Activated CD4-positive, alpha-beta T cell treated with anti-CD3 and anti-CD28 coated beads, Interleukin-2, amount 10 ng/mL, durations not matched to agents 24 days and 14 days (primary cell): Measurements from ENCODE around the gene TRIM66. TPM values are rescaled to one million over a fixed set of nuclear protein-coding genes. Genes with fewer than 3 reads are reported as not detected.

Experiments
- DNase-seq: peaks from one replicate; pipeline ENCODE4 v3.0.0; 2022
- H3K27ac Mint-ChIP-seq: one replicate; pipeline ENCODE4 v1.8.0; 2022; ENCODE audit warnings: mild to moderate bottlenecking, mixed read lengths
- H3K27me3 Mint-ChIP-seq: one replicate; pipeline ENCODE4 v1.8.0; 2022; ENCODE audit warnings: mixed read lengths
- H3K36me3 Mint-ChIP-seq: one replicate; pipeline ENCODE4 v1.8.0; 2022; ENCODE audit warnings: low read depth, mild to moderate bottlenecking, mixed read lengths
- H3K4me1 Mint-ChIP-seq: one replicate; pipeline ENCODE4 v1.8.0; 2021; ENCODE audit warnings: mixed read lengths
- H3K4me3 Mint-ChIP-seq: one replicate; pipeline ENCODE4 v1.8.0; 2022; ENCODE audit warnings: mild to moderate bottlenecking, moderate library complexity, mixed read lengths
- H3K9me3 Mint-ChIP-seq: one replicate; pipeline ENCODE4 v1.8.0; 2021; ENCODE audit warnings: mixed read lengths
- intact Hi-C: fragments of 100-400 bp; cut with micrococcal nuclease; formaldehyde crosslinking; loops from one replicate; pipeline ENCODE4 v1.15.1; 2023
- total RNA-seq: library from RNA; stranded (reverse); gene quantifications from 2 replicates; pipeline ENCODE4 v1.2.3, GENCODE V29; 2022

TRIM66 gene
- total RNA-seq, 1 donor from 2014 or later, result 11.9 TPM

DNA sequence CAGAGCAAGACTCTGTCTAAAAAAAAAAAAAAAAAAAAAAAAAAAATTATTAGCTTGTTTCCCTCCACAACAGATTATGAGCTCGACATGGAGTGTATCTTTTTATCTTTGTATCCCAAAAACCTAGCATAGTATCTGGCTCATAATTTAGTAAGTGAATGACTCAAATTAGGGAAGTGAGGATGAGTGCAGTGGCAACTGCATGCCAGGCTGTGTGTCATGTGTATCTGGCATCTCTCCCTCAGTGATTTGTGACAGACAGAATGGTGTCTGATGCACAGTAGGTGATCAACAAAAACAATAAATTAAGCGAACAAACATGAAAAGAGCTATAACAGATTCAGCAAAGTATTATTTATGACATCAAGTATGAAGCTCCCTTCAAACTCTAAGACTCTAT is 95.7 kb downstream of the TRIM66 start:
- intact Hi-C loops, result loop anchor here (10.0 kb wide), 1 partner anchor 572 kb away; no protein-coding TSS in a partner anchor
- H3K27ac Mint-ChIP-seq, result no peak overlapping the region
- no peak for DNase-seq
- no peaks in the 10 kb centered on the region for H3K4me1 Mint-ChIP-seq
- H3K27me3 Mint-ChIP-seq, result peaks cover 40% of the 10 kb centered on the region
- no peaks in the 10 kb centered on the region for H3K36me3 Mint-ChIP-seq
- H3K4me3 Mint-ChIP-seq, result no peak overlapping the region
- no peaks in the 10 kb centered on the region for H3K9me3 Mint-ChIP-seq

DNA sequence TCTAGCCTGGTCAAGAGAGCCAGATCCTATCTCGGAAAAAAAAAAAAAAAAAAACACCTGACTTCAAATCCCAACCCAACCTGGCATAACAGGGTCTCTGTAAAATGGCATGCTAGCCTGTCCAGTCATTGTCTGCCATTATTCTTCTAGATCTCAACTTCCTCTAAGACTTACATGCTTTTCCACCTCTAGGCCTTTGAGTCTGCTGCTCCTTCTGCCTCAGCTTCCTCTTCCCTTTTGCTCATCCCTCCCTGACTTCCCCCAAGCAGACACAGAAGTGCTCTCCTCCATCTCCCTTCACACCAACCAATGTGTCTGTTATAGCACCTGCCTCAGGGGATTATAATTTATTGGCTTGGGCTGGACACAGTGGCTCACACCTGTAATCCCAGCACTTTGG is 96.3 kb downstream of the TRIM66 start:
- intact Hi-C loops, result loop anchor here (10.0 kb wide), 1 partner anchor 571 kb away; no protein-coding TSS in a partner anchor
- Mint-ChIP-seq H3K27me3 (peaks cover 35% of the 10 kb centered on the region), H3K4me1 (no peaks in the 10 kb centered on the region), H3K36me3 (no peaks in the 10 kb centered on the region), H3K27ac (no peak overlapping the region), H3K4me3 (no peak overlapping the region), H3K9me3 (no peaks in the 10 kb centered on the region)
- no peak for DNase-seq

DNA sequence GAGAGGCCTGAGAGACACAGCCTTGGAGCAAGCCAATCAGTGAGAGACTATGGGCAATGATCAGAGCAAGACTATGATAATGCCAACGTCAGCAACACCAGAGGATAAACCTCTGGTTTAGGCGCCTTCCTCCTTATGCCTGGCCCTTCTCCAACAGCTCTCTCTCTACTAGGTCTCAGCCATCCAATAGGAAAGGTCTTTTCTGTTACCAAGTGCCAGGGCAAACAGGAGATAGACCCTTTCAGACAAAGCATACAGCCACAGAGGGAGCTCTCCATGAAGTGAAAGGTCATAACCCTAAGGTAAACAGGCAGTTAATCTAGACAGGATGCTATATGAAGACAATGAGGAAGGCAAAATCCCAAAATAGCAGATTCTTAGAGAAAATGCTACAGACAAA is 98.0 kb downstream of the TRIM66 start:
- Mint-ChIP-seq H3K4me3 (no peak overlapping the region), H3K27ac (no peak overlapping the region), H3K4me1 (no peaks in the 10 kb centered on the region), H3K9me3 (peaks cover 8% of the 10 kb centered on the region), H3K36me3 (no peaks in the 10 kb centered on the region), H3K27me3 (peaks cover 36% of the 10 kb centered on the region)
- intact Hi-C loops, result loop anchor here (10.0 kb wide), 1 partner anchor 570 kb away; no protein-coding TSS in a partner anchor
- no peak for DNase-seq

- Mint-ChIP-seq H3K4me3 (no peak overlapping the region), H3K27ac (no peak overlapping the region), H3K27me3 (peaks cover 33% of the 10 kb centered on the region), H3K9me3 (peaks cover 8% of the 10 kb centered on the region), H3K36me3 (no peaks in the 10 kb centered on the region), H3K4me1 (no peaks in the 10 kb centered on the region)
- intact Hi-C loops, result loop anchor here (10.0 kb wide), 1 partner anchor 569 kb away; no protein-coding TSS in a partner anchor
- no peak for DNase-seq
Measured at GRCh38 chr11:8584082-8584481, 98.4 kb downstream of the TRIM66 start.

- H3K27me3 Mint-ChIP-seq, result peaks cover 27% of the 10 kb centered on the region
- no peak for DNase-seq
- peaks cover 8% of the 10 kb centered on the region for H3K9me3 Mint-ChIP-seq
- no peaks in the 10 kb centered on the region for H3K36me3 Mint-ChIP-seq
- no peak overlapping the region for H3K27ac Mint-ChIP-seq
- no peak overlapping the region for H3K4me3 Mint-ChIP-seq
- no peaks in the 10 kb centered on the region for H3K4me1 Mint-ChIP-seq
- intact Hi-C loops, result loop anchor here (10.0 kb wide), 1 partner anchor 566 kb away; no protein-coding TSS in a partner anchor
Measured at GRCh38 chr11:8581300-8581699, 101.2 kb downstream of the TRIM66 start.

DNA sequence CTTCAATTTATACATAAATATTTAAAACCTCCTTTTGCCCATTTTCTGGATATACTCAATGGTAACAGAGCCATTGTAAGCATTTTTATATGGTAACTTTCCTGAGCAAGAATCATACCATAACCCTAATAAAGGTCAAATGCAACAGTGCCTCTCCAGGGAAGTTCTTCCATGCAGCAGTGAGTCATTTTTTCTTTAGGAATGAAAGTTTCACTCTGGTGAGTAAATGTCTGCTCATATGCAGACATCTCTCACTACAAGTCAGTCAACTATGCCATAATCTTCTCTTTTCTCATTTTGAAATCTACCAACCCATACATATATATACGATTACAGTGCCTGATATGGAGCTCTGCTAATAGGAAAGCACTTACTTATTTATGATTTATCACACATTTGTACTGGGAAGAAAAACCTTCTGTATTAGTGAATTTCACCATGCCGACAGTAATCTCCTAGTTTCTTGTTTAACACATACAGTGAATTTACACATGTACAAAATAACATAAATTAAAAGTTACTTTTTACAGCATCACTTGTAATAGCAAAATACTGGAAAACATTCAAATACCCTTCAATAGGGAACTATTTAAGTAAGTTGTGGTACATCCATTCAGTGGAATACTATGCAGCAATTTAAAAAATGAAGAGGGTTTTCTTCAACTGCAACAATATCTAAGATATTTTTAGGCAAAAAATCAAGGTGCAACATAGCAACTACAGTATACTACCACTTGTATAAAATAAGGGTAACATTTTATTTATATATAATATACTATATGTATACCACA is 104.5 kb downstream of the TRIM66 start:
- no peaks in the 10 kb centered on the region for H3K36me3 Mint-ChIP-seq

GRCh38 chr11:8574798-8575197 is 107.7 kb downstream of the TRIM66 start:
- Mint-ChIP-seq H3K27me3 (peaks cover 20% of the 10 kb centered on the region), H3K36me3 (no peaks in the 10 kb centered on the region), H3K27ac (no peak overlapping the region), H3K4me3 (no peak overlapping the region), H3K9me3 (no peaks in the 10 kb centered on the region), H3K4me1 (no peaks in the 10 kb centered on the region)
- intact Hi-C loops, result no loop called here
- DNase-seq, result no peak

More for the DNA sequence above, 104.5 kb downstream of the TRIM66 start:
- Mint-ChIP-seq H3K9me3 (peaks cover 8% of the 10 kb centered on the region), H3K4me1 (no peaks in the 10 kb centered on the region), H3K27me3 (peaks cover 23% of the 10 kb centered on the region), H3K27ac (no peak overlapping the region), H3K4me3 (no peak overlapping the region)
- intact Hi-C loops, result no loop called here
- DNase-seq, result no peak

DNA sequence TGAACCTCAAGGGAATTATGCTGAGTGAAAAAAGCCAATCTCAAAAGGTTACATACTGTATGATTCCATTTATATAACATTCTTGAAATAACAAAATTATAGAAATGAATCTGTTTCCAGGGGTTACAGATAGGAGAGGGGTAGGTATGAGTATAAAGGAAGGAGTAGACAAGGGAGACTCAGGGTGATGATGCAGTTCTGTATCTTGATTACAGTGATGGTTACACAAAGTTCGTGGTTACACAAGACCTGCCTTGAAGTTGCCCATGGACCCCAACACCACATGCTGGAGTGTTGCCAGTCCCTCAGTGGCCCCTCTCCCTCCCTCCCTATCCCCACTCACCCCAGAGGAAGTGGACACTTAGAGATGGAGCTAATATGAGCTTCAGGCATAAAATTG is 108.7 kb downstream of the TRIM66 start:
- intact Hi-C loops, result no loop called here
- peaks cover 25% of the 10 kb centered on the region for H3K27me3 Mint-ChIP-seq
- no peak for DNase-seq
- no peaks in the 10 kb centered on the region for H3K4me1 Mint-ChIP-seq
- no peaks in the 10 kb centered on the region for H3K36me3 Mint-ChIP-seq
- H3K9me3 Mint-ChIP-seq, result no peaks in the 10 kb centered on the region
- no peak overlapping the region for H3K27ac Mint-ChIP-seq
- no peak overlapping the region for H3K4me3 Mint-ChIP-seq

DNA sequence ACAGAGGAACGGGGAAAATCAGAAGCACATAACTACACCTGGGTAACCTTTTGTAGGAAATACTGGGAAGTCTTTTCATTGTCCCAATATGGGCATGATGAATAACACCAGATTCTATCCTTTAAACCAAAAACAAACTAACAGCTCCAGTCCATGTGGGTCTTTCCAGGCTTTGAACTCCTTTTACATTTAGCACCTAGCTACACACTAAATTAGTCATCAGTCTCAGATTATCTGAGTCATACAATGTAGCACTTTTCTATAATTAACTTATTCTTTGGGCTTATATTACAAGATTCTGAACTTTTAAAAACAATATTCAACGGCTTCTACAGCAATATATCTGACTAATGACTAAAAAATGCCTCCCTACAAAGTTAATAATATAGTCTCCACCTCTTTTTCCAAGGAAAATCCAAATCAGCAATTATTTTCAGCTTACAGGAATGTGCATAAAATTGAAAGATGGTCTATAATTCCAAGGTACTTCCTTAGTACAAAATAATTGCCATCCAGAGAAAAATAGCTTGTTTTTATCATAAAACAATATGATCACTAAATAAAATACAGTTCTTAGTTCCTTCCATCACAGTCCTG is 114.8 kb downstream of the TRIM66 start:
- peaks cover 20% of the 10 kb centered on the region for H3K27me3 Mint-ChIP-seq
- DNase-seq, result no peak
- H3K4me3 Mint-ChIP-seq, result no peak overlapping the region
- no peak overlapping the region for H3K27ac Mint-ChIP-seq
- H3K4me1 Mint-ChIP-seq, result no peaks in the 10 kb centered on the region
- no peaks in the 10 kb centered on the region for H3K36me3 Mint-ChIP-seq
- H3K9me3 Mint-ChIP-seq, result no peaks in the 10 kb centered on the region
- intact Hi-C loops, result no loop called here

DNA sequence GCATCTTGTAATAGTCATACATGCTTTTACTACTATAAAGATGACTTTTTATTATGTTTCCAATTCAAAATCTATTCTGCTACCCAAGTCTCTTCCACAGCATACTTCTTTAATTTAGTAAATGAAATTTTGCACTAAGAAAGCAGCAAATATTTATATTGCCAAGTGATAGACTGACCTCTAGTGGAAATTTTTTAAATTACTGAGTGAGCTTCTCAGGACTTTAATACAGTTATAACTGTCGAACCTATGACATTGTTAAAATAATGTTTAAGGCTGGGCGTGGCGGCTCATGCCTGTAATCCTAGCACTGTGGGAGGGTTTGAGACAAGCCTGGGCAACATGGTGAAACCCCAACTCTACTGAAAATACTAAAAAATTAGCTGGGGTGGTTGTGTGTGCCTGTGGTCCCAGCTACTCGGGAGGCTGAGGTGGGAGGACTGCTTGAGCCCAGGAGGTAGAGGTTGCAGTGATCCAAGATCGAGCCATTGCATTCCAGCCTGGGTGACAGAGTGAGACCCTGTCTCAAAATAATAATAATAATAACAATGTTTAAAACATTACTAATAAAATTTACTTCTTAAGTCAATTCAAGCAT is 115.8 kb downstream of the TRIM66 start:
- Mint-ChIP-seq H3K9me3 (no peaks in the 10 kb centered on the region), H3K27me3 (peaks cover 26% of the 10 kb centered on the region), H3K36me3 (no peaks in the 10 kb centered on the region), H3K27ac (no peak overlapping the region), H3K4me1 (no peaks in the 10 kb centered on the region), H3K4me3 (no peak overlapping the region)
- DNase-seq, result no peak
- intact Hi-C loops, result loop anchor here (1.0 kb wide), 3 partner anchors 228 to 374 kb away; no protein-coding TSS in a partner anchor

DNA sequence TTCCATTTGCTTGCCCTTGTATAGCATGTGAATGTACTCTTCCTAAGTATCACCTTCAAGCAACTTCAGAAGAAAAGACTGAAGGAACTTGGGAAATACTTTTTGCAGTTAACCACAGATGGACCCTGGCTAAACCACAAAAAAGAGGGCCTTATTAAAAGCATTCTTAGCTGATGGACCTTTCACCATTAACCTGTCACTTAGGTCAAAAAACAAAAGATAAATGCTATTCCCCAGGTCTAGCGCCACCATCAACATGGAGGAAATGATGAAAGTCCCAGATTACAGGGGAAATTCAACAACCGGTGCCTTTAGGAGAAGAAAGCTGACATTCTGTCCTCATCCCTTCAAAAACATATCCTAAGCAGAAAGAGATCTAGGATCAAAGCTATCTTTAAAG is 117.9 kb downstream of the TRIM66 start:
- intact Hi-C loops, result no loop called here
- no peak for DNase-seq
- Mint-ChIP-seq H3K9me3 (no peaks in the 10 kb centered on the region), H3K36me3 (no peaks in the 10 kb centered on the region), H3K27me3 (peaks cover 19% of the 10 kb centered on the region), H3K27ac (no peak overlapping the region), H3K4me3 (no peak overlapping the region), H3K4me1 (no peaks in the 10 kb centered on the region)
